Measurements from ENCODE around the gene GORAB. TPM values are rescaled to one million over a fixed set of nuclear protein-coding genes. Genes with fewer than 3 reads are reported as not detected.

GORAB gene
- total RNA-seq, 6 experiments from 2014 or later, result 4.3 to 9.8 (median 6.7) TPM

DNA sequence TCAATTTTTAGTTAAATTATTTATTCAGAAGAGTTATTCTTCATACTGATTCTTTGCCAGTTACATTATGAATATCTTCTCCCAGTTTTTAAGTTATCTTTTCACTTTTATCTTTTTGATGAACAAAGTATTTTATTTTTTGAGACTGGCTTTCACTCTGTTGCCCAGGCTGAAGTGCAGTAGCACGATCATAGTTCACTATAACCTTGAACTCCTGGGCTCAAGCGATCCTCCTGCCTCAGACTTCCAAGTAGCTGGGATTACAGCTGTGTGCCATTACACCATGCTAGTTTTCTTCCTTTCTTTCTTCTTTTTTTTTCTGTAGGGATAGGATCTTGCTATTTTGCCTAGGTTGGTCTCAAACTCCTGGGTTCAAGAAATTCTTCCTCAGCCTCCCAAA, 3.5 kb downstream of the GORAB start:
- TF ChIP-seq, protein P1, sequence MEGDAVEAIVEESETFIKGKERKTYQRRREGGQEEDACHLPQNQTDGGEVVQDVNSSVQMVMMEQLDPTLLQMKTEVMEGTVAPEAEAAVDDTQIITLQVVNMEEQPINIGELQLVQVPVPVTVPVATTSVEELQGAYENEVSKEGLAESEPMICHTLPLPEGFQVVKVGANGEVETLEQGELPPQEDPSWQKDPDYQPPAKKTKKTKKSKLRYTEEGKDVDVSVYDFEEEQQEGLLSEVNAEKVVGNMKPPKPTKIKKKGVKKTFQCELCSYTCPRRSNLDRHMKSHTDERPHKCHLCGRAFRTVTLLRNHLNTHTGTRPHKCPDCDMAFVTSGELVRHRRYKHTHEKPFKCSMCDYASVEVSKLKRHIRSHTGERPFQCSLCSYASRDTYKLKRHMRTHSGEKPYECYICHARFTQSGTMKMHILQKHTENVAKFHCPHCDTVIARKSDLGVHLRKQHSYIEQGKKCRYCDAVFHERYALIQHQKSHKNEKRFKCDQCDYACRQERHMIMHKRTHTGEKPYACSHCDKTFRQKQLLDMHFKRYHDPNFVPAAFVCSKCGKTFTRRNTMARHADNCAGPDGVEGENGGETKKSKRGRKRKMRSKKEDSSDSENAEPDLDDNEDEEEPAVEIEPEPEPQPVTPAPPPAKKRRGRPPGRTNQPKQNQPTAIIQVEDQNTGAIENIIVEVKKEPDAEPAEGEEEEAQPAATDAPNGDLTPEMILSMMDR (IDR thresholded peaks at IDR 0.05), result no peak
- TF ChIP-seq POLR2A (IDR thresholded peaks at IDR 0.05), result no peak
- 49% methylated on average over 2 of the region's 2 CpGs for WGBS (ENCODE audit: insufficient coverage, low coverage, low lambda C conversion rate, missing lambda C conversion rate)
- peaks cover 0 to 47% (median 13%) of the 10 kb centered on the region in 4 donors for H3K4me1 ChIP-seq
- H3K27ac ChIP-seq, result no peak overlapping the region
- ATAC-seq (no peak), DNase-seq (no peak)
- H3K36me3 ChIP-seq, result no peaks in the 10 kb centered on the region
- no peak overlapping the region for H3K4me3 ChIP-seq
- no peaks in the 10 kb centered on the region for H3K27me3 ChIP-seq
- no peaks in the 10 kb centered on the region for H3K9me3 ChIP-seq
- intact Hi-C loops (cut with DNase I), result no loop called here

DNA sequence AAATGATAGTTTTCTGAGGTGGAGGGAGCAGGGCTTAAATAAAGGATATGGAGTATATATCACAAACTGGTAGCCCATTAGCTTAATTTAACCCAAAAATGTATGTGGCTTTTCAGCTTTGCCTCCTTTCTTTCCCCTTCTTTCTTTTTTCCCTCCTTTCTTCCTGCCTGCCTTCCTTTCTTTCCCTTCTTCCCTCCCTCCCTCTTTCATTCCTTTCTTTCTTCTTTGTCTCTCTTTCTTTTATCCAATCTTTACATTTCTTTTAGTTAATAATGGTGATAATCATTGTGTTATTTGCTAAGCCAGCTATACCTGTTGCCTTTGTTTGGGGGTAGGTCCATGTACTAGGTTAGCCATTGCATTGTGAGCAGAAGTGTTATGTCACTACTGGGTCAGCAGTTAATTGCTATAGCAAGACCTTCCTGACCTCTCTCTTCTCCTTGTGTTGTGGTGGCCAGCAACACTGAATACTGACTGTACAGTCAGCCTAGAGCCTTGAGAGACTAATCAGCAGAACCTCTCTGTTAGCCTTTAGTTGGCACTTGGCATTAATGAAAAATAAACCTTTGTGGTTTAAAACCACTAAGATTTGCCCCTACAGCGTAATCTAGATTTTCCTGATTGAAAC, 5.1 kb downstream of the GORAB start:
- intact Hi-C loops (cut with DNase I), result no loop called here
- peaks cover 0 to 42% (median 13%) of the 10 kb centered on the region in 4 donors for H3K4me1 ChIP-seq
- no peaks in the 10 kb centered on the region for H3K36me3 ChIP-seq
- no peaks in the 10 kb centered on the region for H3K27me3 ChIP-seq
- TF ChIP-seq, protein P1 (IDR thresholded peaks at IDR 0.05), result no peak
- no peak for TF ChIP-seq POLR2A (IDR thresholded peaks at IDR 0.05)
- no peaks in the 10 kb centered on the region for H3K9me3 ChIP-seq
- ATAC-seq, result peak; percentile 10 to 35 (median 26)
- H3K27ac ChIP-seq, result peak overlapping the region; percentile 1 to 44 (median 39)
- WGBS (ENCODE audit: insufficient coverage, low coverage, low lambda C conversion rate, missing lambda C conversion rate), result 38% methylated on average over 1 of the region's 1 CpG
- H3K4me3 ChIP-seq, result no peak overlapping the region
- no peak for DNase-seq

DNA sequence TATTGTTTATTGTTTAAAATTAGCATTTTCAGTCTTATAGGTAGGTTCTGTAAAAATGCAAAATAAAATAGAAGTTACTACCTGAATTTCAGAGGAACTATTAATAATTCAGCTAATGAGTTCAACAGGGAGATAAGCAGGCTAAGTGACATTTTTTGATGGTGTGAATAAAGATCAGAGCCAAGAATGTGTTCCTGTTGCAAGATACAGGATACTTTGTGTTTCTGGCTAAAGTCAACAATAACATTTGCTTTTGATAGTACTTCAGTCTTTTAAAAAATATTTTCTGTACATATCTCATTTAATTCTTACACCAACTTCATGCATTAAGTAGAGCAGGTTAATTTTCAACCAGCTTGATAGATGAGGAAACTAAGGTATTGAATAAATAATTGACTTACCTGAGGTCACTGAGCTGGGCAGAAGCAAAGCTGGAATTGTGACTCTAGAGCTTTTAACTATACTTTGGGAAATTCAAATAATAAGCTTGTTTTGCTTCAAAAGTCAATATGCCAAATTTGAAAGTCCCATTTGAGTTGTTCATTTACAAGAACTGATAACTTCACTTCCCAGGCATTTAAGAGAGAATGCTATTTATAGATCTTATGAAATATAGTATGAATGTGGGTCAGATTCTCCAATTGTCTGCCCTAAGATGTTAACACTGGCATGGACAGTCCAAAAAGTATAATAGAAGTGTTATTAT, 6.0 kb downstream of the GORAB start:
- no peaks in the 10 kb centered on the region for H3K27me3 ChIP-seq
- H3K4me1 ChIP-seq, result peaks cover 0 to 38% (median 12%) of the 10 kb centered on the region in 4 donors
- ATAC-seq (peak; percentile 86 to 92 (median 88)), DNase-seq (no peak)
- intact Hi-C loops (cut with DNase I), result no loop called here
- TF ChIP-seq, protein P1 (IDR thresholded peaks at IDR 0.05), result no peak
- no peak for TF ChIP-seq POLR2A (IDR thresholded peaks at IDR 0.05)
- H3K4me3 ChIP-seq, result no peak overlapping the region
- peaks cover 0 to 8% (median 4%) of the 10 kb centered on the region in 4 donors for H3K36me3 ChIP-seq
- H3K27ac ChIP-seq, result peak overlapping the region; percentile 44 to 65 (median 56)
- H3K9me3 ChIP-seq, result no peaks in the 10 kb centered on the region

DNA sequence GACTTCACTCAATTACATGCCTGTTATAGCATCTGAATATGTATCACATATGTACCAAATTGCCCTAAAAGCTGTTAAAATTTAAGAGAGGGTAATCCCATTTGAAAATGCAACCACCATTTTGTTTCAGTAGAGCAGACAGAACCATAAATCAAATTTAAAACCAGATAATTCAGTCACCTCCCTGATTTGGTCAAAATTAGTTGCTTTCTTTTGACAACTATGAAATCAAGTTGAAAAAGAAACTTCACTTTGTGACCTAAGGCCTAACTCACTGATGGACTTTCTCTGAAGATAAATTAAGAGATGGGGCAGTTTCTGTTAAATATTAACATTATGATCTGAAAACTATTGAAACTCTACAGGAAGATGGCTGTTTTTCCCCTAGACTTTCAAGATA, 6.7 kb downstream of the GORAB start:
- ATAC-seq, result peak in 3 of 4 donors; percentile 34 to 57 (median 56)
- Histone ChIP-seq H3K27me3 (no peaks in the 10 kb centered on the region), H3K9me3 (no peaks in the 10 kb centered on the region), H3K4me3 (no peak overlapping the region), H3K4me1 (peaks cover 0 to 30% (median 10%) of the 10 kb centered on the region in 4 donors), H3K27ac (peak overlapping the region; percentile 45 to 65 (median 56)), H3K36me3 (peaks cover 0 to 15% (median 5%) of the 10 kb centered on the region in 4 donors)
- intact Hi-C loops (cut with DNase I), result no loop called here
- TF ChIP-seq POLR2A (IDR thresholded peaks at IDR 0.05), result no peak
- TF ChIP-seq, protein P1 (IDR thresholded peaks at IDR 0.05), result no peak
- no peak for DNase-seq
